LNCaP clone FGC (cell line): ENCODE results near the gene RSPH1.

Experiments
- DNase-seq: peaks from one replicate; pipeline ENCODE4 v3.0.0-alpha.2; 2011; ENCODE audit warnings: low read depth
- H3K4me3 ChIP-seq: 2 replicates; pipeline ENCODE4 v1.5.1; 2011; ENCODE audit warnings: mild to moderate bottlenecking, low read depth, low read length, control low read depth
- CTCF ChIP-seq: IDR thresholded peaks from 2 replicates; pipeline ENCODE4 v1.5.1; 2012; ENCODE audit warnings: mild to moderate bottlenecking; ENCODE audit not compliant: control insufficient read depth, insufficient read depth; ENCODE audit errors: extremely low read depth

RSPH1 gene

DNA sequence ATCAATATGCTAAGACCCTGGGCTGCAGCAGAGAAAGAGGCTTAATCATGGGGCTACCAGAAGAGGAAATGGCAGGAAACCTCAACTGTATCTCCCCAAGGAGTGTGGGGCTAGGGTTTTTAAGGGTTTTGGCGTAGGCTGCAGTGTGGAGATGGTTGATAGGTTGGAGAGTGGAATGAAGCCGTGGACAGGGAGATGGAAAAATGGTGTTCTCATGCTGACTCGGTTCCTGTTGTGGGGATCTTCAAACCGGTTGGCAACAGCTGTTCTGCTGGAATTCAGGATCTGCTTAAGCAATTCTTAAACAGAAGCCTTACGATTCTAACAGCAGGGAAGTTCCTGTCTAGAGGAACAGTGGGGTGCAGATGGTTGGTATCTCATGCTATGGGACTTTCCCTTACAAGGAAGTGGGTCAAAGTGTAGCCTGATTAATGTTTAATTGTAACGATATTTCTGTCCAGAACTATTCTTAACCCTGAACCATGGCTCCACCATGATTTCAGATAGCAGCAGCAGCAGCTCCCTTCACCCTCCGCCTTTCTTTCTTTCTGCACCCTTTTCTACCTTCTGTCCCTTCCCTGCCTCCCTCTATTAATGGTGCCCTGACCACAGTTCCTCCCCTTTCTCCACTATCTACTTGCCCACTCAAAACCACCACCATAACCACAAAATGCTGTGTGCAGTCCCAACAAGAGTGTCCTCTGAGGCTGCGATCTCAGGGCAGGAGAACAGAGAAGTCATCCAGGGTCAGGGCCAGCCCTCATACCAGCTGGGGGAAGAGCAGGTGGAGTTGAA is 30.8 kb downstream of the RSPH1 start:
- DNase-seq = no peak
- TF ChIP-seq CTCF = no peak
- no peak overlapping the region for H3K4me3 ChIP-seq

DNA sequence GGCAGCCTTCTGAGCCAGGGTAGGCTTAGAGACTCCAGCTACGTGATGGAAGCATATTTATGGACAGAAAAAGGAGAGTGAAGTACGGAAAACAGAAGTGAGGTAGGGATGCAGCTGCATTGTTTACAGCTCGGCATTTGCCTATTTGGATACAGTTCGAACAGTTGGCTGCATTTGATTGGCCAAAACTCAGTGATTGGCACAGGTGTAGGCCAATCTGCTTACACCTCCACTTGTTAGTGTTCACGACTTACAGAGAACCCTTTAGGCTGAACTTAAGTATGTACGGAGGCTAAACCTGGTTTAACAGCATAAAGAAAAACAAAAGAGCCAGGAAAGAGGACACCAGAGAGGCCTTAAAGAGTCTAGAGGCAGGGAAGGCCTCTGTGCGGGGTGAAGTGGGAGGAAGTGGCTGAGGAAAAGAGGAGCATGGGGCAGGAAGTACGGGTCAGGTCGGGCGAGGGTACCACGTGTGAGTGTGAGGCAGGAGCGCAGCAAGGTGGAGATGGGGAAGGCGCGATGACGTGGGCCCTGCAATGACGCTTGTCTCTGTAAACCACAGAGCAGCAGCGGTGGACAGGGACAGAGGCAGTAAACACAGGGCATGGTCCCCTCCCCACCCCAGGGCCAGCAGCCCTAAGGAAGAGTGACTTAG is 32.0 kb downstream of the RSPH1 start:
- no peak overlapping the region for H3K4me3 ChIP-seq
- no peak for TF ChIP-seq CTCF
- DNase-seq = peak; percentile 83

- H3K4me3 ChIP-seq = no peak overlapping the region
- no peak for DNase-seq
- no peak for TF ChIP-seq CTCF
These were observed 33.8 kb downstream of the RSPH1 start for GRCh38 chr21:42461881-42462877.

DNA sequence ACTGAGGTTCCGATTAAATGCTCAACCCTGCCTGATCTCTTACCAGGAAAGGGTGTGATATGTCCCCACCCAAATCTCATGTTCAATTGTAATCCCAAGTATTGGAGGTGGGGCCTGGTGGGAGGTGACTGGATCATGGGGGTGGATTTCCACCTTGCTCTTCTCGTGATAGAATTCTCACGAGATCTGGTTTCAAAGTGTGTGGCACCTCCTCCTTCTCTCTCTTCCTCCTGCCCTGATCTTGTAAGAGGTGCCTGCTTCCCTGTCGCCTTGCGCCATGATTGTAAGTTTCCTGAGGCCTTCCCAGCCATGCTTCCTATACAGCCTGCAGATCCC is 34.9 kb downstream of the RSPH1 start:
- no peak for TF ChIP-seq CTCF
- no peak overlapping the region for H3K4me3 ChIP-seq
- no peak for DNase-seq

DNA sequence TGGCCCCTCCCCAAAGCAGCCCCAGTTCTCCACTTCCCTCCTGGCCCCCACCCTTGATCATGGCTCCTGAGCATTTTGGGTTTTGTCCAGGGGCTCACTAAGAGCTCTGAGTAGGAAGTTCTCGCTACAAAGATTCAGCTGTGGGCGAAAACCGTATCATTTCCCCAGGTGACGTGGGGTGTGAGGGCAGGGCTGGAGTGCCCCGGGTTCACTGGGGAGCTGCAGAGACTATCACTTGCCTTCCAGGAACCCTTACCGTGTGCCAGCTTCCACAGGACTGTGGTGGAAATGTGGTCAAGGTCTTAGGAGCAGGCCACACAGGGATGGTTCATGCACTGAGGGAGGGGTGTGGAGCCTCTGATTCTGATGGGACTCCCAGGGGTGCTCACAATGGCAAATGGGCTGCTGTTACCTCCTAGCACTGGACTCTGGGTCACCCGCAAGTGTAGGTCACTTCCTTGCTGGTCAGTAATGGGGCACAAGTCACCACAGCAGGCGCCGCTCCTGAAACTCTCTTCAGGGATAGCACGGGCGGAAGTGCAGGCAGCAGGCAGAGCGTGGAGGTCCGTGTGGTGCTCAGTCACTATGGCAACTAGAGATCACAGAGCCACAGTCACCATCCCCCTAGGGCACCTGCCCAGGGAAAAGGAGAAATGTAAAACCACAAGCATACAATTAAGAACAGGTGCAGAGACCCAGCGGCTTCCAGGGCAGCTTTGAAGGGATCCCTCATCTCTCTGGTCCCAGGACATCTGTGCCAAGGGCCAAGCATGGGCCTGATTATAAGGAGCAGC is 35.4 kb downstream of the RSPH1 start:
- no peak overlapping the region for H3K4me3 ChIP-seq
- no peak for TF ChIP-seq CTCF

GRCh38 chr21:42459546-42460215 is 36.3 kb downstream of the RSPH1 start:
- no peak overlapping the region for H3K4me3 ChIP-seq
- DNase-seq = no peak
- no peak for TF ChIP-seq CTCF

More for the DNA sequence above, 35.4 kb downstream of the RSPH1 start:
- no peak for DNase-seq
